GM12878 (cell line): ENCODE measurements around the gene CYBC1. TPM values are rescaled to one million over a fixed set of nuclear protein-coding genes. Genes with fewer than 3 reads are reported as not detected.
A peak's percentile ranks its signal among the peaks of the same experiment; 100 is the strongest.

Experiments used
- CBFB ChIP-seq: IDR thresholded peaks from 2 replicates; pipeline ENCODE4 v1.6.1; 2016; ENCODE audit warnings: antibody characterized with exemption, low read depth
- CBX3 ChIP-seq: fragments of 200-600 bp; sonication (generic); IDR thresholded peaks from 2 replicates; pipeline ENCODE4 v1.6.1; 2016; ENCODE audit warnings: low read depth, borderline replicate concordance
- DPF2 ChIP-seq: fragments of 450-650 bp; IDR thresholded peaks from 2 replicates; pipeline ENCODE4 v1.6.1; 2017; ENCODE audit warnings: mild to moderate bottlenecking
- GATAD2B ChIP-seq: fragments of 450-650 bp; conservative IDR thresholded peaks from 2 replicates; pipeline ENCODE4 v1.6.1; 2017; ENCODE audit warnings: low read depth, mild to moderate bottlenecking, moderate library complexity
- HDAC6 ChIP-seq: fragments of 200-600 bp; sonication (generic); IDR thresholded peaks from one replicate; pipeline ENCODE4 v1.8.0; 2017; ENCODE audit warnings: antibody characterized with exemption; ENCODE audit not compliant: unreplicated experiment
- IKZF1 ChIP-seq: fragments of 450-650 bp; conservative IDR thresholded peaks from 2 replicates; pipeline ENCODE4 v1.6.1; 2017; ENCODE audit warnings: antibody characterized with exemption, mild to moderate bottlenecking
- JUND ChIP-seq: IDR thresholded peaks from 2 replicates; pipeline ENCODE4 v1.6.1; 2012; ENCODE audit warnings: low read depth, mild to moderate bottlenecking, low read length, improper control_type of control experiment, moderate library complexity
- KDM1A ChIP-seq: fragments of 200-600 bp; sonication (generic); IDR thresholded peaks from 2 replicates; pipeline ENCODE4 v1.6.1; 2016; ENCODE audit warnings: borderline replicate concordance
- NFYA ChIP-seq: IDR thresholded peaks from 2 replicates; pipeline ENCODE4 v1.6.1; 2011; ENCODE audit warnings: low read depth, mild to moderate bottlenecking, low read length, improper control_type of control experiment, borderline replicate concordance
- PAX8 ChIP-seq: fragments of 450-650 bp; IDR thresholded peaks from 2 replicates; pipeline ENCODE4 v1.6.1; 2017; ENCODE audit warnings: mild to moderate bottlenecking, moderate library complexity
- POLR2AphosphoS2 ChIP-seq: IDR thresholded peaks from 2 replicates; pipeline ENCODE4 v1.6.1; 2011; ENCODE audit warnings: low read depth, mild to moderate bottlenecking, low read length, improper control_type of control experiment, moderate library complexity
- RAD21 ChIP-seq: IDR thresholded peaks from 2 replicates; pipeline ENCODE4 v1.6.1; 2011; ENCODE audit warnings: mild to moderate bottlenecking, low read depth, low read length, moderate library complexity; ENCODE audit not compliant: insufficient read depth
- SRF ChIP-seq, 2 experiments: IDR thresholded peaks; 2 replicates each; pipeline ENCODE4 v1.6.1; 2011; ENCODE audit warnings: low read depth in 2 of 2, low read length in 2 of 2, mild to moderate bottlenecking in 1 of 2, moderate library complexity in 1 of 2
- TBL1XR1 ChIP-seq: IDR thresholded peaks from 2 replicates; pipeline ENCODE4 v1.6.1; 2012; ENCODE audit warnings: low read depth, low read length, improper control_type of control experiment
- WRNIP1 ChIP-seq: IDR thresholded peaks from 2 replicates; pipeline ENCODE4 v1.6.1; 2011; ENCODE audit warnings: low read depth, low read length, improper control_type of control experiment, borderline replicate concordance
- YBX1 ChIP-seq: fragments of 450-650 bp; IDR thresholded peaks from 2 replicates; pipeline ENCODE4 v1.6.1; 2016; ENCODE audit warnings: antibody characterized with exemption
- YY1 ChIP-seq: IDR thresholded peaks from 2 replicates; pipeline ENCODE4 v1.6.1; 2011; ENCODE audit warnings: low read depth, mild to moderate bottlenecking, low read length
- ZNF384 ChIP-seq: IDR thresholded peaks from 2 replicates; pipeline ENCODE4 v1.6.1; 2012; ENCODE audit warnings: low read depth, mild to moderate bottlenecking, low read length, improper control_type of control experiment, borderline replicate concordance
- polyA plus RNA-seq, 11 experiments: library from polyadenylated mRNA; depleted of rRNA in 4 of 11; unstranded in 6 of 11; stranded (reverse) in 5 of 11; fragments of >200 nt; fragmentation: Nextera tagmentation in 4 of 11; fragmentation: Illumina TruSeq in 1 of 11; extraction: Ambion mirVana in 4 of 11; extraction: Trizol in 1 of 11; gene quantifications; 1 replicate in 1 of 11; 2 replicates in 10 of 11; pipeline versions ENCODE4 v1.2.1 to v1.2.3, GENCODE V29; 2011 to 2016; ENCODE audit warnings: inconsistent platforms in 2 of 11, missing spikeins in 2 of 11, low read depth in 1 of 11
- total RNA-seq, 4 experiments: library from RNA; depleted of rRNA in 3 of 4; stranded (reverse); fragments of >200 nt in 3 of 4; fragmentation: Illumina TruSeq in 1 of 4; extraction: Trizol in 1 of 4; gene quantifications; 2 replicates each; pipeline versions ENCODE4 v1.2.1 to v1.2.3, GENCODE V29; 2013 to 2021
- TF ChIP-seq, protein P1 (sequence below), 3 experiments: IDR thresholded peaks in 2 of 3; conservative IDR thresholded peaks in 1 of 3; 2 replicates each; pipeline ENCODE4 v1.5.1; 2011; ENCODE audit warnings: low read depth in 3 of 3, low read length in 3 of 3, mild to moderate bottlenecking in 3 of 3, control low read depth in 2 of 3, moderate library complexity in 2 of 3, inconsistent platforms in 1 of 3, mixed read lengths in 1 of 3; ENCODE audit not compliant: control insufficient read depth in 2 of 3, insufficient read depth in 1 of 3; ENCODE audit errors: extremely low read depth in 1 of 3
- TF ChIP-seq, protein P2 (sequence below): IDR thresholded peaks from 2 replicates; pipeline ENCODE4 v1.6.1; 2011; ENCODE audit warnings: borderline replicate concordance, low read depth, mild to moderate bottlenecking, moderate library complexity, mixed read lengths, low read length; ENCODE audit not compliant: insufficient read depth; ENCODE audit errors: extremely low read length
- TF ChIP-seq, protein P3 (sequence below): fragments of 450-650 bp; formaldehyde crosslinking; IDR thresholded peaks from 2 replicates; pipeline ENCODE4 v1.5.0; 2022; ENCODE audit warnings: mild to moderate bottlenecking, missing genetic modification characterization
- TF ChIP-seq, protein P4 (sequence below): fragments of 450-650 bp; formaldehyde crosslinking; IDR thresholded peaks from 2 replicates; pipeline ENCODE4 v1.4.0; 2020; ENCODE audit warnings: mild to moderate bottlenecking, moderate library complexity

The CYBC1 gene
- total and polyA plus RNA-seq, 10 of the 15 experiments (the other 5 are each of a cell fraction or from before 2014, with no cell fraction given) = 4.2 to 162 (median 133) TPM

DNA sequence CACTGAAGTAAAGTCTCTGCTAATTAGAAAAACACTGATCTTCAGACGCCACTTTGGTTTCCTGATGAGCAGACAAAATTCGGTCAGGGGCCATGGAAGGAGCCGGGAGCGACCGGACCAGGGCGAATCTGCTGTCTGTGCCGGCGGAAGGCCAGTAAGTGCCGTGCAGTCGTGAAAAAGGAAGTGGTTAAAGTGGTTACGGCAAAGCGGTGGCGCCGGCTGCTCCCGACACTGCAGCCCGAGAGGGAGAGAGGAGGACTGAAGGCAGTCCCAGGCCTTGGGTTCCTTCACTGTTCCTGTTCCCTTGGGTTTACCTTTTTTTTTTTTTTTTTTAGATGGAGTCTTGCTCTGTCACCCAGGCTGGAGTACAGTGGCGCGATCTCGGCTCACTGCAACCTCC, 49.7 kb downstream of the CYBC1 start (continued):
- TF ChIP-seq JUND = no peak
- TF ChIP-seq, protein P1, sequence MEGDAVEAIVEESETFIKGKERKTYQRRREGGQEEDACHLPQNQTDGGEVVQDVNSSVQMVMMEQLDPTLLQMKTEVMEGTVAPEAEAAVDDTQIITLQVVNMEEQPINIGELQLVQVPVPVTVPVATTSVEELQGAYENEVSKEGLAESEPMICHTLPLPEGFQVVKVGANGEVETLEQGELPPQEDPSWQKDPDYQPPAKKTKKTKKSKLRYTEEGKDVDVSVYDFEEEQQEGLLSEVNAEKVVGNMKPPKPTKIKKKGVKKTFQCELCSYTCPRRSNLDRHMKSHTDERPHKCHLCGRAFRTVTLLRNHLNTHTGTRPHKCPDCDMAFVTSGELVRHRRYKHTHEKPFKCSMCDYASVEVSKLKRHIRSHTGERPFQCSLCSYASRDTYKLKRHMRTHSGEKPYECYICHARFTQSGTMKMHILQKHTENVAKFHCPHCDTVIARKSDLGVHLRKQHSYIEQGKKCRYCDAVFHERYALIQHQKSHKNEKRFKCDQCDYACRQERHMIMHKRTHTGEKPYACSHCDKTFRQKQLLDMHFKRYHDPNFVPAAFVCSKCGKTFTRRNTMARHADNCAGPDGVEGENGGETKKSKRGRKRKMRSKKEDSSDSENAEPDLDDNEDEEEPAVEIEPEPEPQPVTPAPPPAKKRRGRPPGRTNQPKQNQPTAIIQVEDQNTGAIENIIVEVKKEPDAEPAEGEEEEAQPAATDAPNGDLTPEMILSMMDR (IDR thresholded peaks at IDR 0.05 in 2 of 3, conservative IDR thresholded peaks at IDR 0.05 in 1 of 3; ENCODE audit: control insufficient read depth in 2 of 3, extremely low read depth in 1 of 3, insufficient read depth in 1 of 3, low read depth in 3 of 3, low read length in 3 of 3) = no peak
- no peak for TF ChIP-seq HDAC6
- TF ChIP-seq SRF (IDR thresholded peaks at IDR 0.05; ENCODE audit: low read depth in 2 of 2, low read length in 2 of 2) = no peak
- no peak for TF ChIP-seq ZNF384
- TF ChIP-seq CBX3 = no peak
- TF ChIP-seq YY1 = no peak
- TF ChIP-seq TBL1XR1 = no peak
- TF ChIP-seq IKZF1 = peak; percentile 84
- no peak for TF ChIP-seq GATAD2B
- no peak for TF ChIP-seq POLR2AphosphoS2
- TF ChIP-seq, protein P2, sequence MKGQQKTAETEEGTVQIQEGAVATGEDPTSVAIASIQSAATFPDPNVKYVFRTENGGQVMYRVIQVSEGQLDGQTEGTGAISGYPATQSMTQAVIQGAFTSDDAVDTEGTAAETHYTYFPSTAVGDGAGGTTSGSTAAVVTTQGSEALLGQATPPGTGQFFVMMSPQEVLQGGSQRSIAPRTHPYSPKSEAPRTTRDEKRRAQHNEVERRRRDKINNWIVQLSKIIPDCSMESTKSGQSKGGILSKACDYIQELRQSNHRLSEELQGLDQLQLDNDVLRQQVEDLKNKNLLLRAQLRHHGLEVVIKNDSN = no peak
- no peak for TF ChIP-seq KDM1A
- peak; percentile 74; the same call in 1 of the 2 replicates for TF ChIP-seq DPF2
- TF ChIP-seq NFYA = no peak
- no peak for TF ChIP-seq PAX8
- TF ChIP-seq CBFB = peak; percentile 88
- TF ChIP-seq, protein P3, sequence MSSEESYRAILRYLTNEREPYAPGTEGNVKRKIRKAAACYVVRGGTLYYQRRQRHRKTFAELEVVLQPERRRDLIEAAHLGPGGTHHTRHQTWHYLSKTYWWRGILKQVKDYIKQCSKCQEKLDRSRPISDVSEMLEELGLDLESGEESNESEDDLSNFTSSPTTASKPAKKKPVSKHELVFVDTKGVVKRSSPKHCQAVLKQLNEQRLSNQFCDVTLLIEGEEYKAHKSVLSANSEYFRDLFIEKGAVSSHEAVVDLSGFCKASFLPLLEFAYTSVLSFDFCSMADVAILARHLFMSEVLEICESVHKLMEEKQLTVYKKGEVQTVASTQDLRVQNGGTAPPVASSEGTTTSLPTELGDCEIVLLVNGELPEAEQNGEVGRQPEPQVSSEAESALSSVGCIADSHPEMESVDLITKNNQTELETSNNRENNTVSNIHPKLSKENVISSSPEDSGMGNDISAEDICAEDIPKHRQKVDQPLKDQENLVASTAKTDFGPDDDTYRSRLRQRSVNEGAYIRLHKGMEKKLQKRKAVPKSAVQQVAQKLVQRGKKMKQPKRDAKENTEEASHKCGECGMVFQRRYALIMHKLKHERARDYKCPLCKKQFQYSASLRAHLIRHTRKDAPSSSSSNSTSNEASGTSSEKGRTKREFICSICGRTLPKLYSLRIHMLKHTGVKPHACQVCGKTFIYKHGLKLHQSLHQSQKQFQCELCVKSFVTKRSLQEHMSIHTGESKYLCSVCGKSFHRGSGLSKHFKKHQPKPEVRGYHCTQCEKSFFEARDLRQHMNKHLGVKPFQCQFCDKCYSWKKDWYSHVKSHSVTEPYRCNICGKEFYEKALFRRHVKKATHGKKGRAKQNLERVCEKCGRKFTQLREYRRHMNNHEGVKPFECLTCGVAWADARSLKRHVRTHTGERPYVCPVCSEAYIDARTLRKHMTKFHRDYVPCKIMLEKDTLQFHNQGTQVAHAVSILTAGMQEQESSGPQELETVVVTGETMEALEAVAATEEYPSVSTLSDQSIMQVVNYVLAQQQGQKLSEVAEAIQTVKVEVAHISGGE (CRISPR knock-in tag) = no peak
- TF ChIP-seq RAD21 = no peak
- no peak for TF ChIP-seq YBX1
- no peak for TF ChIP-seq WRNIP1
- TF ChIP-seq, protein P4, sequence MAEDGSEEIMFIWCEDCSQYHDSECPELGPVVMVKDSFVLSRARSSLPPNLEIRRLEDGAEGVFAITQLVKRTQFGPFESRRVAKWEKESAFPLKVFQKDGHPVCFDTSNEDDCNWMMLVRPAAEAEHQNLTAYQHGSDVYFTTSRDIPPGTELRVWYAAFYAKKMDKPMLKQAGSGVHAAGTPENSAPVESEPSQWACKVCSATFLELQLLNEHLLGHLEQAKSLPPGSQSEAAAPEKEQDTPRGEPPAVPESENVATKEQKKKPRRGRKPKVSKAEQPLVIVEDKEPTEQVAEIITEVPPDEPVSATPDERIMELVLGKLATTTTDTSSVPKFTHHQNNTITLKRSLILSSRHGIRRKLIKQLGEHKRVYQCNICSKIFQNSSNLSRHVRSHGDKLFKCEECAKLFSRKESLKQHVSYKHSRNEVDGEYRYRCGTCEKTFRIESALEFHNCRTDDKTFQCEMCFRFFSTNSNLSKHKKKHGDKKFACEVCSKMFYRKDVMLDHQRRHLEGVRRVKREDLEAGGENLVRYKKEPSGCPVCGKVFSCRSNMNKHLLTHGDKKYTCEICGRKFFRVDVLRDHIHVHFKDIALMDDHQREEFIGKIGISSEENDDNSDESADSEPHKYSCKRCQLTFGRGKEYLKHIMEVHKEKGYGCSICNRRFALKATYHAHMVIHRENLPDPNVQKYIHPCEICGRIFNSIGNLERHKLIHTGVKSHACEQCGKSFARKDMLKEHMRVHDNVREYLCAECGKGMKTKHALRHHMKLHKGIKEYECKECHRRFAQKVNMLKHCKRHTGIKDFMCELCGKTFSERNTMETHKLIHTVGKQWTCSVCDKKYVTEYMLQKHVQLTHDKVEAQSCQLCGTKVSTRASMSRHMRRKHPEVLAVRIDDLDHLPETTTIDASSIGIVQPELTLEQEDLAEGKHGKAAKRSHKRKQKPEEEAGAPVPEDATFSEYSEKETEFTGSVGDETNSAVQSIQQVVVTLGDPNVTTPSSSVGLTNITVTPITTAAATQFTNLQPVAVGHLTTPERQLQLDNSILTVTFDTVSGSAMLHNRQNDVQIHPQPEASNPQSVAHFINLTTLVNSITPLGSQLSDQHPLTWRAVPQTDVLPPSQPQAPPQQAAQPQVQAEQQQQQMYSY (CRISPR knock-in tag) = no peak
